Subcutaneous adipose tissue (tissue), 4 donors: Measurements from ENCODE around the gene B4GALNT2. TPM values are rescaled to one million over a fixed set of nuclear protein-coding genes. Genes with fewer than 3 reads are reported as not detected.

Experiments
- CTCF ChIP-seq: fragments of 450-650 bp; IDR thresholded peaks from one replicate; pipeline ENCODE4 v1.5.1; 2016; ENCODE audit warnings: low read depth, mild to moderate bottlenecking, control low read depth, antibody characterized with exemption, moderate library complexity
- total RNA-seq, 4 donors: library from RNA; depleted of rRNA; stranded (reverse); fragments of >200 nt; gene quantifications; one replicate each; pipeline ENCODE4 v1.1.0, GENCODE V29; 2016

Gene B4GALNT2
- total RNA-seq, 4 donors from 2014 or later = not detected

- no peak for TF ChIP-seq CTCF
Measured at GRCh38 chr17:49123061-49123460, 9.5 kb upstream of the B4GALNT2 start.

GRCh38 chr17:49125449-49125848 lies 7.1 kb upstream of the B4GALNT2 start:
- no peak for TF ChIP-seq CTCF

GRCh38 chr17:49130891-49131290 lies 1.7 kb upstream of the B4GALNT2 start:
- no peak for TF ChIP-seq CTCF

GRCh38 chr17:49132317-49132698 lies 261 bp upstream of the B4GALNT2 start:
- no peak for TF ChIP-seq CTCF

GRCh38 chr17:49136335-49136734 lies 3.8 kb downstream of the B4GALNT2 start:
- TF ChIP-seq CTCF = no peak

- TF ChIP-seq CTCF = no peak
Measured at GRCh38 chr17:49146620-49147306, 14.2 kb downstream of the B4GALNT2 start.

- no peak for TF ChIP-seq CTCF
Measured at GRCh38 chr17:49148171-49148570, 15.6 kb downstream of the B4GALNT2 start.
